Brain microvascular endothelial cell (primary cell): ENCODE measurements around the gene AK8.

ENCODE experiments used
- DNase-seq: peaks from one replicate; pipeline ENCODE4 v3.0.0-alpha.2; 2020
- H3K27ac ChIP-seq: fragments of 250-450 bp; sonication (Bioruptor Pico); 2 replicates; pipeline ENCODE4 v1.5.1; 2020; ENCODE audit warnings: mild to moderate bottlenecking, moderate library complexity
- H3K27me3 ChIP-seq: fragments of 250-450 bp; sonication (Bioruptor Pico); replicated peaks from 2 replicates; pipeline ENCODE4 v1.5.1; 2020; ENCODE audit warnings: mild to moderate bottlenecking
- H3K36me3 ChIP-seq: fragments of 250-450 bp; sonication (Bioruptor Pico); replicated peaks from 2 replicates; pipeline ENCODE4 v1.5.1; 2020; ENCODE audit warnings: mild to moderate bottlenecking
- H3K4me3 ChIP-seq: 2 replicates; pipeline ENCODE4 v1.5.1; 2011; ENCODE audit warnings: low read depth, mild to moderate bottlenecking, control low read depth, low read length, moderate library complexity
- in situ Hi-C: cut with HindIII; loops from 2 replicates; pipeline ENCODE4 v1.10.0; 2017; ENCODE audit warnings: low sequenced_read_pairs, low pct_ligation_motif_present
- TF ChIP-seq, protein P1 (sequence below): IDR thresholded peaks from 2 replicates; pipeline ENCODE4 v1.5.1; 2011; ENCODE audit warnings: low read depth, mild to moderate bottlenecking, moderate library complexity, low read length, control low read depth, inconsistent platforms; ENCODE audit errors: missing control alignments

The AK8 gene

DNA sequence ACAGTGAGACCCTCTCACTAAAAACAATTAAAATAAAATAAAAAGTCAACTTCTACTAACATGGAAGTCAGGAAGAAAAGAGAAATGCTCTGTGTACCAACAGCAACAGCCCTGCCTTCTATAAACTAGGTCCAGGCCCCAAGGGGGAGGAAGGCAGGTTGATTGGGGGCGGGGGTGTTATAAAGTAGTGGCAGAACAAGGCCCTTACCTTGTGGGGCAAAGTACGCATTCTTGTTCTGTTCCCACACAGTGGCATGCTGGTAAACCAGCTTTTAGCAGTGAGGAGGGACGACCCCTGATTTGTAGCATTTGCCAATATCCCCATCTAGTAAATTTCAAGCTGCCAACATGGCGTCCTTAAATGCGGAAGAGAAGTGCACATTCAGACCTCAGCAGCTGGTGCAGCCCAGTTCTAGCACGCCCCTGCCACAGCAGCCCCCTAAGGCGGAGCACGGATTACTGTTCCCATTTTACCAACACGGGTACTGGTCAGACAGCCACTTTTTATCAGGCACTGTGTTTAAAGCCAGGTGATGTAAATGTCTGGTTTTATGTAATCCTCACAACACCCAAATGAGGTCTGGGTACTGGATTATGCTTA lies 138.3 kb downstream of the AK8 start:
- TF ChIP-seq, protein P1, sequence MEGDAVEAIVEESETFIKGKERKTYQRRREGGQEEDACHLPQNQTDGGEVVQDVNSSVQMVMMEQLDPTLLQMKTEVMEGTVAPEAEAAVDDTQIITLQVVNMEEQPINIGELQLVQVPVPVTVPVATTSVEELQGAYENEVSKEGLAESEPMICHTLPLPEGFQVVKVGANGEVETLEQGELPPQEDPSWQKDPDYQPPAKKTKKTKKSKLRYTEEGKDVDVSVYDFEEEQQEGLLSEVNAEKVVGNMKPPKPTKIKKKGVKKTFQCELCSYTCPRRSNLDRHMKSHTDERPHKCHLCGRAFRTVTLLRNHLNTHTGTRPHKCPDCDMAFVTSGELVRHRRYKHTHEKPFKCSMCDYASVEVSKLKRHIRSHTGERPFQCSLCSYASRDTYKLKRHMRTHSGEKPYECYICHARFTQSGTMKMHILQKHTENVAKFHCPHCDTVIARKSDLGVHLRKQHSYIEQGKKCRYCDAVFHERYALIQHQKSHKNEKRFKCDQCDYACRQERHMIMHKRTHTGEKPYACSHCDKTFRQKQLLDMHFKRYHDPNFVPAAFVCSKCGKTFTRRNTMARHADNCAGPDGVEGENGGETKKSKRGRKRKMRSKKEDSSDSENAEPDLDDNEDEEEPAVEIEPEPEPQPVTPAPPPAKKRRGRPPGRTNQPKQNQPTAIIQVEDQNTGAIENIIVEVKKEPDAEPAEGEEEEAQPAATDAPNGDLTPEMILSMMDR: no peak
- Histone ChIP-seq H3K27ac (no peak overlapping the region), H3K27me3 (peaks cover 35% of the 10 kb centered on the region), H3K4me3 (no peak overlapping the region), H3K36me3 (no peaks in the 10 kb centered on the region)
- no peak for DNase-seq
- in situ Hi-C loops: no loop called here

DNA sequence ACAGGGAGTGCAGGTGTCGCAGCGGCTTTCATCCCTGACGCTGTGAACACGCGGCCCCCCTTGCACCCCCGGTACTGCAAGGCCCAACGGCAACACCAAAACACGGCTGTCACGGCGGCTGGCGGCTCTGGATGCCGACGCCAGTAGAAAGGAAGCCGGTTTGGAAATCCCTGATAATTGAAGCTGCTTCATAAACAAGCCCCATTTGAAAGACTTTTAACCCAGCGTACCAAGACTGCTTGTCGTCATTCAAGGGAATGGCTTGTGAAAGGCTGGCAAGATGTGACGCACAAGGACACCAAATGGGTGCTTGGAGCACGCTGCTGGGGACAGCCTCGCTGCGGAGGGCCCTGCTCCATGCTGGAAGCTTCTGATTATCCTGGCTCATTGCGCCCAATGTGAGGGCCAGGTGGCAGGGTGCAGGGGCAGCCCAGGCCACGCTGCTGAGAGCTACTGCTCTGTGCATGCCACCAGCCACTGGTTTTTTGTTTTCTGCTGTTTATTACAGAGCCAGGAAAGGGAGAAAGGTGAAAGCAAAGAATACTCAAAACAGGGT lies 144.7 kb downstream of the AK8 start:
- peaks cover 3% of the 10 kb centered on the region for H3K27me3 ChIP-seq
- H3K27ac ChIP-seq: no peak overlapping the region
- in situ Hi-C loops: no loop called here
- no peaks in the 10 kb centered on the region for H3K36me3 ChIP-seq
- no peak for DNase-seq
- TF ChIP-seq, protein P1: no peak
- no peak overlapping the region for H3K4me3 ChIP-seq

DNA sequence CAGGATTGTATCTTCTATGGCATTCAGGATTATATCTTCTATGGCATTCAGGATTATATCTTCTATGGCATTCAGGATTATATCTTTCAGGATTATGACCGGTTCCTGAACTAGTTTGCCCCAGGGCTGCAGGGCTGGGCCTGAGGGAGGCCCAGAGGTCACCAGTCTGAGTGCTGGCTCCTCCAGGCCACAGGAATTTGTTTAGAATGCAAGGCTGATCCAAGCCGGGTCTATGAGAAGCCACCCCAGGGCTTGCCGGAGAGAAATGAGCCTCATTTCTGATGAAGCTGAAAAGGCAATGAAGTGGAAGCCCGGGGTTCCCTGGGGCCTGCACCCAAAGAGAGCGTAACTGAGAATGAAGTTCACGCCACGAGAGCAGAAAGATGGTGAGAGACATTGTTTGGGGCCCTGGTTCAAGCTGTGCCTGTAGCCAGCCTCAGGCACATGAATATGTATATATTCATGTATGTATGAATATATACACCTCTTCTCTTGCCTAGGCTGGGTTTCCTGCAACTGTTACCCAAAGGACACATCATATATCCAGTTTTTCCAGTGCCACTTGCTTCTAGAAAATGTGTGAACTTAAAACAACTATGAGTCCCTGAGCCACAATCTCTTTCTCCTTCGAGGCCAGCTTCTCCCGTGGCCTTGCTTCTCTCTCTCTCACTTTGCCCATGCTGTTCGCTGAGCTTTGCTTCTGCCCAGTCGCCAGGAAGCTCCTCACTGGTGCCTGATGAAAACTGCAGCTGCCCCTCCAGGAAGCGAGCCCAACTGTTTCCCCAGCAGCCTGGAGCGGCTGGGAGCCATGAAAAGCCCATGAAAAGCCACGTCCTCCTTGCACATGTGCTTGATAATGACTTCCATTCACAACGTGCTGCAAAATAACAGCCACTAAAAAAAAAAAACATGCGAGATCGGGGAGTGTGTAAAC lies 145.5 kb downstream of the AK8 start:
- in situ Hi-C loops: no loop called here
- no peak for DNase-seq
- peaks cover 3% of the 10 kb centered on the region for H3K27me3 ChIP-seq
- no peaks in the 10 kb centered on the region for H3K36me3 ChIP-seq
- H3K27ac ChIP-seq: no peak overlapping the region
- H3K4me3 ChIP-seq: no peak overlapping the region
- TF ChIP-seq, protein P1: no peak

DNA sequence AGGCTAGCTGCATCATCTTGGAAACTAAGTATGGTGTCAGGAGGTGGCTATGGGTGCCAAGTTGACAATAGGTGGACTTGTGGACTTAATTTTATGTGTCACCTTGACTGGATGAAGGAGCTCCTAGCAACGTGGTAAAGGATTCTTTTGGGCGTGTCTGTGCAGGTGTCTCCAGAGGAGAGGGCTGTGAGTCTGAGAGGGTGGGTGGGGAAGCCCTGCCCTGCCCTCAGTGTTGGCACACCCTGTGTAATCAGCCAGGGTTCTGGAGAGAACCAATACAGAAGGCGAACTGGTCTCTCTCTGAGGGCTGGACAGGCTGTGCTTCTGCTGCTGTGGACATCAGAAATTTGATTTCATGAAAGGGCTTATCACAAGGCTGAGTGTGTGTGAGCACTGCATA lies 146.9 kb downstream of the AK8 start:
- no peak for DNase-seq
- no peaks in the 10 kb centered on the region for H3K36me3 ChIP-seq
- H3K27ac ChIP-seq: no peak overlapping the region
- no peak overlapping the region for H3K4me3 ChIP-seq
- in situ Hi-C loops: no loop called here
- TF ChIP-seq, protein P1: no peak
- H3K27me3 ChIP-seq: peaks cover 5% of the 10 kb centered on the region

DNA sequence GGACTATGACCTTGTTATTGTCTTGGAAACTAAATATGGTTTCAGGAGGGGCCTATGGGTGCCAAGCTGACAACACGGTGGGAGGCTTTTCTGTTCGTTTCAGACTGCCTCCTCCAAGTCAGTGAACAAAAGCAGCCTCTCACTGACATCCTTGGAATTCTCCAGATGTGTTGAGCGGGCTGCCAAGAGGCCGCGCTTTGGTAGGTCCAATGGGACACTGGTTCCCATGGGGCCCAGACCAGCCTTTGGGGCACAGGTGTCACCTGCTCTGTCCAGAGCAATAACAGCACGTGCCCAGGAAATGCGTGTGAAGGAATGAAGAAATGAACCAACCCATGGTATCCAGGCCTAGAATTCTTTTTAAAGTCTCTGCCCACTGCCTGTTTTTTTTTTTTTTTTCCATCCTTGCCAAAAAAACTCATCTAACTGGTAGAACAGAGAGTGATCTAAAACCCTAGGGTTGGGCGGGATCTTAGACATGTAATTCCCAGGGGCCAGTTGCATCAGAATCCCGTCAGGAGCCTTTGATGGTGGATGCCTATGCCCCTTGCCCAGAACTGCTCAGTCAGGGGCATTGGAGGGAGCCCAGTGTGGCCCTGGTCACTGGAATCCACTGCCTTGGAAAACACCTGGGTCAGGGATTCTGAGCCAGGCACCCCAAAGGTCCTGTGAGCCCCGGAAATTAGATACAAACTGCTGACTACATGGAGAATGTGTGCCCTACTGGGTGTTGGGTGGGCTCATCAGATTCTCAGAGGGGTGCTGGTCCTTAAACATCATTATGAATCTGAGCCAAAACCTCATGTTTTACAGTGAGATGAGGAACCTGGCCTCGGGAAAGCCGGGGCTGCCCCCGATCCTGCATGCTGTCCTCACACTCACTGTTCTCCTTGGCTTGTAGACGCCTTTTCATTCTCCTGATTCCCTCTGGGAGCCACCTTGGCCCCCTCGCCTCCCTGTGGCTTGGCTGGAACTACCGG lies 147.7 kb downstream of the AK8 start:
- in situ Hi-C loops: no loop called here
- Histone ChIP-seq H3K27me3 (peaks cover 5% of the 10 kb centered on the region), H3K4me3 (no peak overlapping the region), H3K36me3 (no peaks in the 10 kb centered on the region), H3K27ac (no peak overlapping the region)
- DNase-seq: no peak
- TF ChIP-seq, protein P1: no peak
